ENCODE data around the gene PTPRG. TPM values are rescaled to one million over a fixed set of nuclear protein-coding genes. Genes with fewer than 3 reads are reported as not detected.

The PTPRG gene
- total and polyA plus RNA-seq, 2 experiments from 2014 or later: 8.5 to 34.9 TPM

DNA sequence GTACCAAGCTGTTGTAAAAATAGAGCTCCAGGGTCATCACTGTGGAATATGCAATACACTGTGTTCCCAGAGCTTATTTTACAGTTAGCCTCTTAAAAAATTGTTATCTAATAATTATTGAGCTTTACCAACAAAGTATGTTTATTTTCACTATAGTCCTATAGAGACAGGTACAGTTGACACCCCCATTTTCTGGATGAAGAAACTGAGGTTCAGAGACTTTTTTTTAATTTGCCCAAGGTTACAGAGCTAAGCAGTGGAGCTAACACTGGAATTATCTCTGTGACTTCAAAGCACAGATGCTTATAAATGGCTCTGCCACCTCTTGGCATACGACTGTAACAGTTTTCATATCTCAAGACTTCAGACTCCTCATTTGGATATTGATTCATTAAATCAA, 685.6 kb downstream of the PTPRG start:
- TF ChIP-seq EZH2phosphoT487 (IDR thresholded peaks at IDR 0.05; ENCODE audit: low read depth, severe bottlenecking, unreplicated experiment) (no peak), EZH2 (IDR thresholded peaks at IDR 0.05; ENCODE audit: borderline replicate concordance) (no peak)
- TF ChIP-seq, protein P1, sequence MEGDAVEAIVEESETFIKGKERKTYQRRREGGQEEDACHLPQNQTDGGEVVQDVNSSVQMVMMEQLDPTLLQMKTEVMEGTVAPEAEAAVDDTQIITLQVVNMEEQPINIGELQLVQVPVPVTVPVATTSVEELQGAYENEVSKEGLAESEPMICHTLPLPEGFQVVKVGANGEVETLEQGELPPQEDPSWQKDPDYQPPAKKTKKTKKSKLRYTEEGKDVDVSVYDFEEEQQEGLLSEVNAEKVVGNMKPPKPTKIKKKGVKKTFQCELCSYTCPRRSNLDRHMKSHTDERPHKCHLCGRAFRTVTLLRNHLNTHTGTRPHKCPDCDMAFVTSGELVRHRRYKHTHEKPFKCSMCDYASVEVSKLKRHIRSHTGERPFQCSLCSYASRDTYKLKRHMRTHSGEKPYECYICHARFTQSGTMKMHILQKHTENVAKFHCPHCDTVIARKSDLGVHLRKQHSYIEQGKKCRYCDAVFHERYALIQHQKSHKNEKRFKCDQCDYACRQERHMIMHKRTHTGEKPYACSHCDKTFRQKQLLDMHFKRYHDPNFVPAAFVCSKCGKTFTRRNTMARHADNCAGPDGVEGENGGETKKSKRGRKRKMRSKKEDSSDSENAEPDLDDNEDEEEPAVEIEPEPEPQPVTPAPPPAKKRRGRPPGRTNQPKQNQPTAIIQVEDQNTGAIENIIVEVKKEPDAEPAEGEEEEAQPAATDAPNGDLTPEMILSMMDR (IDR thresholded peaks at IDR 0.05; ENCODE audit: poor library complexity): no peak
- Histone ChIP-seq H3K36me3 (replicated peaks; ENCODE audit: insufficient read depth, low read depth) (no peaks in the 10 kb centered on the region), H3K4me1 (ENCODE audit: insufficient read depth) (no peaks in the 10 kb centered on the region), H2AFZ (no peak overlapping the region), H3K79me2 (no peaks in the 10 kb centered on the region), H3K4me3 (no peak overlapping the region), H4K20me1 (ENCODE audit: insufficient read depth, poor library complexity, severe bottlenecking) (no peaks in the 10 kb centered on the region), H3K4me2 (no peak overlapping the region), H3K27me3 (no peaks in the 10 kb centered on the region), H3K9me2 (replicated peaks; ENCODE audit: insufficient read depth) (no peaks in the 10 kb centered on the region), H3K9me3 (ENCODE audit: low read depth) (no peaks in the 10 kb centered on the region), H3K27ac (no peak overlapping the region)
- no peak for DNase-seq (ENCODE audit: low spot score)
- 97% methylated on average over 1 of the region's 1 CpG for WGBS (ENCODE audit: low lambda C conversion rate, missing lambda C conversion rate)

DNA sequence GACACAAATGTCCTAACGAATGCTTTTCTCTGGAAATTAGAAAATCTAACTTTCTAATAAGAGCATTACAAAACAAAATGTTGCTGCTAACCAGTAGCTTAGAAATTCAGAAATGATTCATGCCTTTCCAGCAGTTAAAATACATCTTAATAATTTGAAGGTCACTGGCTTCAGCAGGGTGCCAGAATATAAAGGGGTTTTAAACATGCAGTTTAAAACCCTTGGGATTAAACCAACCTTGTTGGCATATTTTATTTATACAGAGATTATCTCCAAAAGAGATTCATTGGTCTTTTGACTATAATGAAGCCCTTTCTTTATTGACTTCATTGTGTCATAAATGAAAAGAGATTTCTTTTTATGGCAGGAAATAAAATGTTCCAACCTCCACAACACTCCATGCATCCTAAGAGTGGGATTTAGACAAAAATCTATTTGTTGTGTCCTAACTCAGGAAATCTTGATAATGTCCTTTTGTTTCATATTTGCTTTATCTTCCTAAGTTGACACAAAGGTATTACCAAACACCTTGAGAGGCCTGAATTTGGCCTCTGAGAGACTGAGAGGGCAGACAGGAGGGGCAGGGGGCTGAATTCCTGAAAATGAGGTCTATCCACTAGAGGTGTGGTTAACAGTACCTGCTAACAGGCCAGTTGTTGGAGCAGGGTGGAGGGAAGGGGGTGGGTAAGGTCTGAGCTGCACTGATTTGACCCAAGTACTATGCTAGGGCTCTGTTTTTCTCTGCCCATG, 687.5 kb downstream of the PTPRG start:
- no peak overlapping the region for H3K4me3 ChIP-seq
- no peaks in the 10 kb centered on the region for H3K9me3 ChIP-seq (ENCODE audit: low read depth)
- DNase-seq (ENCODE audit: low spot score): no peak
- no peaks in the 10 kb centered on the region for H3K36me3 ChIP-seq (replicated peaks; ENCODE audit: insufficient read depth, low read depth)
- H3K9me2 ChIP-seq (replicated peaks; ENCODE audit: insufficient read depth): no peaks in the 10 kb centered on the region
- no peaks in the 10 kb centered on the region for H3K4me1 ChIP-seq (ENCODE audit: insufficient read depth)
- H3K79me2 ChIP-seq: no peaks in the 10 kb centered on the region
- H3K4me2 ChIP-seq: no peak overlapping the region
- H4K20me1 ChIP-seq (ENCODE audit: insufficient read depth, poor library complexity, severe bottlenecking): no peaks in the 10 kb centered on the region
- H2AFZ ChIP-seq: no peak overlapping the region
- 100% methylated on average over 1 of the region's 1 CpG for WGBS (ENCODE audit: low lambda C conversion rate, missing lambda C conversion rate)
- TF ChIP-seq, protein P1 (IDR thresholded peaks at IDR 0.05; ENCODE audit: poor library complexity): no peak
- TF ChIP-seq EZH2 (IDR thresholded peaks at IDR 0.05; ENCODE audit: borderline replicate concordance) (no peak), EZH2phosphoT487 (IDR thresholded peaks at IDR 0.05; ENCODE audit: low read depth, severe bottlenecking, unreplicated experiment) (no peak)
- H3K27me3 ChIP-seq: no peaks in the 10 kb centered on the region
- no peak overlapping the region for H3K27ac ChIP-seq

DNA sequence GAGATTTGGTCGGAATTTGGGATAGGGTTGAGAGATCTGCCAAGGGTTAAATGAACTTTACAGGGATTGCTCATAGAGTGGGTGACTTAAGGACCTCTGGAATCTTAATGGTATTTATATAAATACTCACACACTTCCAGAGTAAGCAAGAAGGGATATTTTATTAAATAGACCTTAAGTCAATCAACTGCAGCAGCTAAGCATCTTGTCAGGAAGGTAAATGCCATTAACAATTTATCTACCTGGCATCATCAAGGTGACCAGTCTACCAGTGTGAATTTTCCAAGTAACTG, 688.1 kb downstream of the PTPRG start:
- H3K4me1 ChIP-seq (ENCODE audit: insufficient read depth): no peaks in the 10 kb centered on the region
- no peak for TF ChIP-seq EZH2 (IDR thresholded peaks at IDR 0.05; ENCODE audit: borderline replicate concordance)
- TF ChIP-seq, protein P1 (IDR thresholded peaks at IDR 0.05; ENCODE audit: poor library complexity): no peak
- no peak for TF ChIP-seq EZH2phosphoT487 (IDR thresholded peaks at IDR 0.05; ENCODE audit: low read depth, severe bottlenecking, unreplicated experiment)
- no peak for DNase-seq (ENCODE audit: low spot score)
- no peak overlapping the region for H3K4me2 ChIP-seq
- H3K9me3 ChIP-seq (ENCODE audit: low read depth): no peaks in the 10 kb centered on the region
- WGBS (ENCODE audit: low lambda C conversion rate, missing lambda C conversion rate): 69% methylated on average over 1 of the region's 1 CpG
- H3K27me3 ChIP-seq: no peaks in the 10 kb centered on the region
- no peaks in the 10 kb centered on the region for H4K20me1 ChIP-seq (ENCODE audit: insufficient read depth, poor library complexity, severe bottlenecking)
- H2AFZ ChIP-seq: no peak overlapping the region
- H3K27ac ChIP-seq: no peak overlapping the region
- no peak overlapping the region for H3K4me3 ChIP-seq
- no peaks in the 10 kb centered on the region for H3K36me3 ChIP-seq (replicated peaks; ENCODE audit: insufficient read depth, low read depth)
- no peaks in the 10 kb centered on the region for H3K9me2 ChIP-seq (replicated peaks; ENCODE audit: insufficient read depth)
- H3K79me2 ChIP-seq: no peaks in the 10 kb centered on the region
